IPS DF 6.9 (cell line): ENCODE results near the gene TNFRSF1B.

ENCODE experiments used
- DNase-seq: peaks from one replicate; pipeline ENCODE4 v3.0.0-alpha.2; 2013; ENCODE audit warnings: low read depth, low spot score
- H3K27ac ChIP-seq: one replicate; pipeline ENCODE4 v1.5.1; 2013; ENCODE audit warnings: low read length, control low read depth
- H3K27me3 ChIP-seq: 2 replicates; pipeline ENCODE4 v1.6.1; 2013; ENCODE audit warnings: mild to moderate bottlenecking, low read length; ENCODE audit not compliant: control insufficient read depth, insufficient read depth
- H3K36me3 ChIP-seq: 2 replicates; pipeline ENCODE4 v1.6.1; 2013; ENCODE audit warnings: low read length; ENCODE audit not compliant: control insufficient read depth, insufficient read depth
- H3K4me1 ChIP-seq: 2 replicates; pipeline ENCODE4 v1.6.1; 2013; ENCODE audit warnings: low read length; ENCODE audit not compliant: control insufficient read depth, insufficient read depth
- H3K4me3 ChIP-seq: 2 replicates; pipeline ENCODE4 v1.5.1; 2013; ENCODE audit warnings: mild to moderate bottlenecking, low read length
- H3K9me3 ChIP-seq: 2 replicates; pipeline ENCODE4 v1.6.1; 2013; ENCODE audit warnings: low read length, inconsistent platforms; ENCODE audit not compliant: control insufficient read depth, insufficient read depth
- WGBS: extraction: QIAGEN DNeasy Blood & Tissue Kit; methylation state at CpG from one replicate; pipeline ENCODE4 v1.1.7; 2013; ENCODE audit warnings: mixed read lengths, missing lambda C conversion rate; ENCODE audit not compliant: insufficient read length, insufficient coverage; 5-methylcytosine and 5-hydroxymethylcytosine counted together

TNFRSF1B gene

DNA sequence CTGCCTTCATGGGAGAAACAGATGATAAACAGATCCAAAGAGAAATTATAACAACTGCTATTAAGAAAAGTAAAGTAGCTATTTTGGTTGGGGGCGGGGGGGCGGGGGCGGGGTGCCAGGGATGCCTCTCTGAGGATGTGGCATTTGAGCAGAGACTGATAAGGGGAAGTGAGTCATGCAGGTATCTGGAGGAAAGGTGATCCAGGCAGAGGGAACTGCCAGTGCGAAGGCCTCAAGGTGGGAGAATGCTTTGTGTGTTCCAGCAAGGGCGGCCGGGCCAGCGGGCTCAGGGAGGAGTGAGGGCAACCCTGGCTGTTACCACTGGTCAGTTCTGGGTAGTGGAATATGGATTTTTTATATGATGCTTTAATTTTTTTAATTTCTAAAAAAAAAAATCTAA, 7.0 kb upstream of the TNFRSF1B start:
- Histone ChIP-seq H3K27me3 (no peaks in the 10 kb centered on the region), H3K4me3 (no peak overlapping the region), H3K9me3 (no peaks in the 10 kb centered on the region), H3K27ac (no peak overlapping the region), H3K36me3 (no peaks in the 10 kb centered on the region), H3K4me1 (peaks cover 3% of the 10 kb centered on the region; the same call in 1 of the 2 replicates)
- no peak for DNase-seq
- no CpG with 5 or more reads among the region's 7 CpGs for WGBS

DNA sequence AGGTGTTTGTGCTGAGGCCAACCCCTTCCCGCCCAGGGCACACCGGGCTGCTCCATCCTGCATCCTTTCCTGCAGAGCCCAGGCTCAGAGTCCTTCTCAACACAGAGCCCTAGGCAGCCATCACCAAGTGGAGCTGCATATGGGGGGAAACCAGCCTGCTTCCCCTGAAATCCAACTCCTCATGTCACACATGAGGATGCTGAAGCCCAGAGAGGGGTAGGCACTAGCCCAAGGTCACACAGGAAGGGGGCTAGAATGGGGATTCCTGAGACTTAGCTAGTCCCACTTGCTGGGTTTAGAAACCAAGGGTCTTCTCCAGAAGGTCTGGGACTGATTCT, 5.5 kb upstream of the TNFRSF1B start:
- no CpG with 5 or more reads among the region's 2 CpGs for WGBS
- Histone ChIP-seq H3K4me3 (no peak overlapping the region), H3K9me3 (no peaks in the 10 kb centered on the region), H3K36me3 (no peaks in the 10 kb centered on the region), H3K27ac (no peak overlapping the region), H3K4me1 (peaks cover 3% of the 10 kb centered on the region; the same call in 1 of the 2 replicates), H3K27me3 (no peaks in the 10 kb centered on the region)
- DNase-seq = no peak

DNA sequence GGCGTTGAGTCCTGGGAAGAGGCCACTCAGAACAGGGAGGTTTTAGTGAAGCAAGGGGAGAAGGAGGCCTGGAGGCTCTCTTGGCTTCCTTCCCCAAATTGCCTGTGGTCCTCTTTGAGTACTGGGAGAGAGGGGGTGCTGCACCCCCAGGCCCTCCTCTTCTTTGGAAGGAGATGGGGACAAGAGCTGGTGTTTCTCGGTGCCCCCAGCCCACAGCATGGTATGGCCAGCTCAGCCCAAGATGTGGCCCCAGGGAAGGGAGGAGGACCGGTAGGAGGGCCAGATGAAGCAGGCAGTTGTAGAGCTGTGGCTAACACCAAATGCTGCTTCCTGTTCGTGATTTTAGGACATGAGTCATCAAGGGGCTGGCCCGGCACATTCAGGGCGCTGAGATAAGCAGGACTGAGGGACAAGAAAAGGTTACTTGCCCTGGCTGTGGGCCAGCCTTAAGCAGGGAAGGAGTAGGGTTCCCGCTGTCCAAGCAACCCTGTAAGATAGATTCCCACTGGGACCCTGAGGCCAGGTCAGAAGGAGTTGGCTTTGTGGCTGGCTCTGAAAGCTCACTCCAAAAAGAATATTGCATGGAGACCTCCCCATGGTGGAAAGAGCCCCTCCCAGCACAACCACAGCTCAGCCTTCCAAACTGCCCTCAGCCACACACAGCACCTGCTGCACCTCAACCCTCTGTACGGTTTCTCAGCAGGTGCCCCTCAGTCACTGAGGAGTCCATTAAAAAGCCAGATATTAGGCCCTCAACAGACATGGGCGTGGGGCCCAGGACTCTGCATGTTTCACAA, 4.9 kb upstream of the TNFRSF1B start:
- no peak for DNase-seq
- H3K9me3 ChIP-seq = no peaks in the 10 kb centered on the region
- no peaks in the 10 kb centered on the region for H3K36me3 ChIP-seq
- peaks cover 3% of the 10 kb centered on the region; the same call in 1 of the 2 replicates for H3K4me1 ChIP-seq
- WGBS = no CpG with 5 or more reads among the region's 9 CpGs
- no peak overlapping the region for H3K27ac ChIP-seq
- H3K4me3 ChIP-seq = no peak overlapping the region
- H3K27me3 ChIP-seq = no peaks in the 10 kb centered on the region

DNA sequence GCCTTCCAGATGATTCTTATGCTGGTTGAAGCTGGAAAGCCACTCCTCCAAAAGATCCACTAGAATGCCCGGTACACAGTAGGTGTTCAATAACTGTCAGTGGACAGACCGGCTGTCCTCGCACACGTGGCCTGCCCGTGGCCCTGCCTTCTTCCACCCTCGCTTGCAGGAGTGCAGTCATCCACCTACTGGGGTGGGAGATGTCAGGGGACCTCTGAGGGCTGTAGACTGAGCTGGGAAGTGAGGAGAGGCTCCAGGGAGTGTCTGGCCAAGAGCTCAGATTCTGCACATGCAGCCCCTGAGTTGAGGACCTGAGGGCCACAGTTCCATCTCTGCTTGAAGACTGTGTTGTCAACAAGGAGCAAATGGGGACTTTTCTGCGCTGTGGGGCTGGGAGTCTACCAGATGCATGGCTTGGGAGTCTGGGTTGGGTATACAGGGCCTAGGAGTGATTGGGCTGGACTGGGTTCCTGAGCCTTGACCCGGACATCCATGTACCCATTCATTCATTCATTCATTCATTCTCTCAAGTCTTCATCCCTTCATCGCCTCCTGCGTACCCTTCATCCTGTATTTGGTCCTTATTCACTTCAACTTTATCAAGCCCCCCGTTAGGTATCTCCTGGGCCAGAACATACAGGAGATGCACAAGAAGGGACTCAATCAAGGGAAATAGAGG, 4.2 kb upstream of the TNFRSF1B start:
- no CpG with 5 or more reads among the region's 11 CpGs for WGBS
- no peak overlapping the region for H3K4me3 ChIP-seq
- no peak overlapping the region for H3K27ac ChIP-seq

DNA sequence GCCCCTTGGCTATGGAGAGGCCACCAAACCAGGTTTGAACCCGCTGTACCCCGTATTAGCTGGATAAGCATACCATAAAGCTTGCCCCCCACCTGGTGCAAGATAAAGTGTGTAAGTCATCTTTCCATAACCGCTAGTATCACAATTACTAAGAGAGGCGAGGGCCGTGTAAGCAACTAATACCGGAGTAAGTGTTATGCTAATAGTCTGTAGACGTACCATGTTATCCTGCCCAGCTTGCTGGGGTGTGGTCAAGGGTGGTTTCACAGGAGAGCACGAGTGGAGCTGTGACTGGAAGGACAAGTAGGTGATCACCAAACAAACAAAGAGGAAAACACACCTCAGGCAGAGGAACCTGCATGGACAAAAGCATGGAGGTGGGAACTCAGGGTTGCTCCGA, 3.6 kb upstream of the TNFRSF1B start:
- no CpG with 5 or more reads among the region's 9 CpGs for WGBS
- no peaks in the 10 kb centered on the region for H3K9me3 ChIP-seq
- H3K27ac ChIP-seq = no peak overlapping the region
- DNase-seq = no peak
- H3K4me1 ChIP-seq = peaks cover 1% of the 10 kb centered on the region; the same call in 1 of the 2 replicates
- H3K4me3 ChIP-seq = no peak overlapping the region
- H3K27me3 ChIP-seq = peaks cover 3% of the 10 kb centered on the region; the same call in 1 of the 2 replicates
- H3K36me3 ChIP-seq = no peaks in the 10 kb centered on the region

More for the DNA sequence above, 4.2 kb upstream of the TNFRSF1B start:
- Histone ChIP-seq H3K27me3 (peaks cover 3% of the 10 kb centered on the region; the same call in 1 of the 2 replicates), H3K9me3 (no peaks in the 10 kb centered on the region), H3K36me3 (no peaks in the 10 kb centered on the region), H3K4me1 (peaks cover 3% of the 10 kb centered on the region; the same call in 1 of the 2 replicates)
- no peak for DNase-seq

DNA sequence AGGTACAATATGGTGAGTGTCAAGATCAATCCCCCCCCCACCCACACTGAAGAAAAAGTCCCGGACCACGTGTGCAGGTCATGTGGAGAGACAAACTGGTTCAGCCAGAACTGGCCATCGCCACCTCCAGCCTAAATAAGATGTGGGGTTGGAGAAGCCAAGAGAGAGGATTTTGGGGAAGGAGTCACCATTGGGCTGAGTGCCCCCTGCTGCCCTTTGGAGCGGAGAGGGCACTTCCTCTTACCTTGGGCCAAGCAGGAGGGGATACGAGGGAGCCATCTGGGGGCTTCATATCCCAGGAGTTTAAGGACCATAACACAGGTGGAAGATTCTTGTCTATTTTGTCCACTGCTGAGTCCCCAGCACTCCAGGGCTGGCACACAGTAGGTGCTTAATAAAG, 2.6 kb upstream of the TNFRSF1B start:
- Histone ChIP-seq H3K9me3 (no peaks in the 10 kb centered on the region), H3K4me1 (0 out of 2 replicates have a peak, but pooled peaks cover 1% of the 10 kb centered on the region), H3K27me3 (peaks cover 3% of the 10 kb centered on the region; the same call in 1 of the 2 replicates), H3K27ac (no peak overlapping the region), H3K36me3 (no peaks in the 10 kb centered on the region), H3K4me3 (no peak overlapping the region)
- no peak for DNase-seq
- no CpG with 5 or more reads among the region's 5 CpGs for WGBS

DNA sequence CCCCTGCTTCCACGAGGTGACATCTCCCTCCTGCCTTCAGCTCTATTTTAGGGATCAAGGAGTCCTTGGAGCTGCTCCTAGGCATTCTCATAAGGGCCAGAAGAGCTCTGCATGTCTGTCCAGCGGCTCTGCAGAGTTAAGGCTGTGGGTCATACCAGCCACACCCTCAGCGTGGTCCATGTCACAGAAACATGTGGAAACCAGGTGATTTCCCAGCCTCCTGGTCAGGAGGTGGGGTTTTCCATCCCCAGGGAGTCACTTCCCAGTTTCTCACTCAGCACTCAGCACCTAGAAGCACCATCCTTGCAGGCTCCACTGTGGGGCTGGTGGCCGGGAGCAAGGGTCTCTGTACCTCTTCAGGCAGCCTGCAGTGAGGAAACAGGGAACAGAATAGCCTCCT, 1.4 kb upstream of the TNFRSF1B start:
- H3K27me3 ChIP-seq = peaks cover 3% of the 10 kb centered on the region; the same call in 1 of the 2 replicates
- H3K27ac ChIP-seq = no peak overlapping the region
- H3K9me3 ChIP-seq = no peaks in the 10 kb centered on the region
- no peak overlapping the region for H3K4me3 ChIP-seq
- WGBS = no CpG with 5 or more reads among the region's 4 CpGs
- DNase-seq = no peak
- 0 out of 2 replicates have a peak, but pooled peaks cover 1% of the 10 kb centered on the region for H3K4me1 ChIP-seq
- H3K36me3 ChIP-seq = no peaks in the 10 kb centered on the region

DNA sequence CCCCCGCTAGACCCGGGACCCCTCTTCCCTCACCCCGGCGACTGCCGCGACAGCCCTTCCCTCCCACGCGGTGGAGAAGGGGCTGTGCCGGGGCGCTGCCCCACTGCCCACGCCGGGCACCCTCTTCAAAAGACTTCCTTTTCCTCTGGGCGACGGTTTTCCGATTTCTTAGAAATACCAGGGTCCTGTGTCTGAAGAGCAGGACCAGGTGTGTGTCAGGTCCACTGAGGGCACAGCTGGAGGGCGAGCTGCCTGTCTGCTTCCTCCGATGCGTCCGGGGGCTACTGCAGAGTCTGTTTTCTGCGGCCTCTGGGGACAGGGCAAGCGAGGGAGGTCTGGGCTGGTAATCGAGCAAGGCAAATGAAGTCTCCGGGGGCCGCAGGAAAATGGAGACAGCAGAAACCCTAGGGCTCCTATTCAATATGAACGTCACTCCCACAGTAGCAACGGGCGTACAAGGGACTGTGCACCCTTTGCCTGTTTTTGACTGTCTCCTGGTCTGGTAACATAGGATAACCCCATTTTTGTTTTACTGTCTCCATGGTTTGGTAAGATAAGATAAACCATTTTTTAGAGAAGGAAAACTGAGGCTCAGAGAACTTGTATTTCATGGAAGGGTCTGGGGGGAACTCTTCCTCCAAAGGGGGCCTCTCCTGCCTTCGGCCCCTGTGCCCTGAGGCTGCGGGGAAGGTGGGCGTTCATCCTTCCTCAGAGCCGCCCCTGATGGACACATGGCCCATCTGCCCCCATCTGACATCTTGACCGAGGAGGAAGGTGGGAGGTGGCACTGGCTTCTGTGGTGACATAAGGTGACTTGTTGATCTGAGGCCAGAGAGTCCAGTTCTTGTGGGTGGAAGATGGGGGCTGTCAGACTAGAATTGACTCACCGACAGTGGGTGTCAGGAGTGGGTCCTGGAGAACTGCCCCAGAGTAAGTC, 970 bp downstream of the TNFRSF1B start:
- DNase-seq = no peak
- H3K4me3 ChIP-seq = 0 out of 2 replicates have a peak overlapping the region, but pooled peaks have one; percentile 2
- no peaks in the 10 kb centered on the region for H3K36me3 ChIP-seq
- WGBS = no CpG with 5 or more reads among the region's 33 CpGs
- 0 out of 2 replicates have a peak, but pooled peaks cover 1% of the 10 kb centered on the region for H3K4me1 ChIP-seq
- no peaks in the 10 kb centered on the region for H3K9me3 ChIP-seq
- no peak overlapping the region for H3K27ac ChIP-seq
- peaks cover 3% of the 10 kb centered on the region; the same call in 1 of the 2 replicates for H3K27me3 ChIP-seq

DNA sequence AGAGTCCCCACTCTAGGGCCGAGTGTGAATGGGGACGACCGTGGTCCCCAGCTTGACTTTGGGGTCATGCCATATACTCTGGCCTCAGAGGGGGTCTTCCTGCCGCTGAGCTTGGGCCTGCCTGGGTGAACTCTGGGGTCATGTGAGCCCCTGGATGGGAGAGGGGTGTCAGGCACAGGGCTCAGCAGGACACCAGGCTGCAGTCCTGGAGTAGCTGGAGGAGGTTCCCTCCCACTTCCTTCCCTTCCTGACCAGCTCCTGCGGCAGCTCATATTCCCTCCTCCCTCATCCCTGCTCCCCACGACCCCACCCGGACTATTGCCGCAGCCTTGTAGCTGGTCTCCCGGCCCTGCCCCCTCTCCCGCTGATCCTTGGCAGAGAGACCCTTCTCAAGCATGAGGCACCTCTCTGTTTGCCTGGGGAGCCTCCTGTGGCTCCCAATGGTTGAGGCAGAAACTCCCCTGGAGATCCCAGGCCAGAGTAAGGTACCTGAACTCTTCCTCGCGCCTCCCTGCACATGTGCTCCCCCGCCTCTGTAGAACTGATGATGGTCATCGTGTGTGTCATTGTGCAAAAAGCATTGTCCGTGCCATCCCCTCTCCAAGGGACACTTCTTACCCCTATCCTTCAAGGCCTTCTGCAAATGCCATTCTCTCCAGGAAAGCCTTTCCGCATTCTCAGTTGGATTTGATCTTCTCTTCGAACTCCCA, 1.8 kb downstream of the TNFRSF1B start:
- H3K27me3 ChIP-seq = peaks cover 3% of the 10 kb centered on the region; the same call in 1 of the 2 replicates
- no CpG with 5 or more reads among the region's 17 CpGs for WGBS
- no peak overlapping the region for H3K4me3 ChIP-seq
- no peaks in the 10 kb centered on the region for H3K9me3 ChIP-seq
- H3K27ac ChIP-seq = no peak overlapping the region
- H3K4me1 ChIP-seq = 0 out of 2 replicates have a peak, but pooled peaks cover 1% of the 10 kb centered on the region
- no peak for DNase-seq
- H3K36me3 ChIP-seq = no peaks in the 10 kb centered on the region
